ENCODE data around the gene SNX24. TPM values are rescaled to one million over a fixed set of nuclear protein-coding genes. Genes with fewer than 3 reads are reported as not detected.

The SNX24 gene
- total RNA-seq, 1 experiment from 2014 or later = 13.9 TPM

DNA sequence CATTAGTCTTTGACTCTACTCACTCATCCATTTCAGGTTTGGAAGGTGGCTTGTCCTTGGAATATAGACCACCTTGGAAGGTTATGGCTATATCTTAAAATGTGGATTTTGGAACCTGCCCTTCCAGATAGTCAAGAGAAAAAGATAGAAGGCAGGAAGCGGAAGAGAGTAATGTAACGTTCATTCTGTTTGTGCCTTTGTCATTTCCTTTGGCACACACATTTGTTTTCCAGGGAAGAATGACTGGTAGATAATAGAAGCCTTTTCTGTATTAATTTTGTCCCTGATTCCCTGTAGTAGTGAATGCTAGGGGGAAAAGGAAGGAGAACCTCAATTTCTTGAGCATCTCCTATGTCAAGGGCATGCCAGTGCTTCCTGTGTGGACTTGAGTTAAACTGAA is 136.4 kb downstream of the SNX24 start:
- no peak overlapping the region for H3K27ac ChIP-seq (ENCODE audit: insufficient read length, low read depth, low read length)
- H3T11ph ChIP-seq (ENCODE audit: low read length) = no peak overlapping the region
- no peaks in the 10 kb centered on the region for H4K20me1 ChIP-seq (ENCODE audit: control insufficient read depth, insufficient read depth, insufficient read length)
- Mint-ChIP-seq H3K9me3 (no peaks in the 10 kb centered on the region), H3K4me3 (no peak overlapping the region), H3K27me3 (ENCODE audit: low read depth) (no peaks in the 10 kb centered on the region), H3K4me1 (no peaks in the 10 kb centered on the region), H3K27ac (no peak overlapping the region), H3K36me3 (ENCODE audit: insufficient read depth in 1 of 3, low read depth in 3 of 3) (no peaks in the 10 kb centered on the region)
- H2BK120ac ChIP-seq (ENCODE audit: low read depth, low read length, poor library complexity, severe bottlenecking) = no peak overlapping the region
- H2BK20ac ChIP-seq (ENCODE audit: low read depth, low read length, poor library complexity, severe bottlenecking) = no peak overlapping the region
- TF ChIP-seq, protein P1, sequence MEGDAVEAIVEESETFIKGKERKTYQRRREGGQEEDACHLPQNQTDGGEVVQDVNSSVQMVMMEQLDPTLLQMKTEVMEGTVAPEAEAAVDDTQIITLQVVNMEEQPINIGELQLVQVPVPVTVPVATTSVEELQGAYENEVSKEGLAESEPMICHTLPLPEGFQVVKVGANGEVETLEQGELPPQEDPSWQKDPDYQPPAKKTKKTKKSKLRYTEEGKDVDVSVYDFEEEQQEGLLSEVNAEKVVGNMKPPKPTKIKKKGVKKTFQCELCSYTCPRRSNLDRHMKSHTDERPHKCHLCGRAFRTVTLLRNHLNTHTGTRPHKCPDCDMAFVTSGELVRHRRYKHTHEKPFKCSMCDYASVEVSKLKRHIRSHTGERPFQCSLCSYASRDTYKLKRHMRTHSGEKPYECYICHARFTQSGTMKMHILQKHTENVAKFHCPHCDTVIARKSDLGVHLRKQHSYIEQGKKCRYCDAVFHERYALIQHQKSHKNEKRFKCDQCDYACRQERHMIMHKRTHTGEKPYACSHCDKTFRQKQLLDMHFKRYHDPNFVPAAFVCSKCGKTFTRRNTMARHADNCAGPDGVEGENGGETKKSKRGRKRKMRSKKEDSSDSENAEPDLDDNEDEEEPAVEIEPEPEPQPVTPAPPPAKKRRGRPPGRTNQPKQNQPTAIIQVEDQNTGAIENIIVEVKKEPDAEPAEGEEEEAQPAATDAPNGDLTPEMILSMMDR (conservative IDR thresholded peaks at IDR 0.05) = no peak
- no peak overlapping the region for H3K4ac ChIP-seq (ENCODE audit: low read depth, low read length)
- no peak overlapping the region for H2BK15ac ChIP-seq (ENCODE audit: low read depth, low read length)
- DNase-seq = no peak
- no peaks in the 10 kb centered on the region for H3K4me1 ChIP-seq (ENCODE audit: insufficient read depth, low read length)
- no peak overlapping the region for H2AFZ ChIP-seq (ENCODE audit: low read length)
- H3K9ac ChIP-seq (ENCODE audit: extremely low read depth, insufficient read length, low read length) = no peak overlapping the region
- no peaks in the 10 kb centered on the region for H3K9me3 ChIP-seq (ENCODE audit: control insufficient read depth, low read depth, low read length)
- no peaks in the 10 kb centered on the region for H3K23me2 ChIP-seq (ENCODE audit: insufficient read length, low read depth, low read length, poor library complexity, severe bottlenecking)
- no peaks in the 10 kb centered on the region for H3K79me2 ChIP-seq (ENCODE audit: insufficient read depth, low read length)
- H3K23ac ChIP-seq (ENCODE audit: insufficient read length, low read depth, low read length) = no peak overlapping the region
- WGBS (ENCODE audit: extremely low coverage, insufficient read length, low lambda C conversion rate) = no CpG with 5 or more reads among the region's 2 CpGs
- H3K27me3 ChIP-seq (ENCODE audit: insufficient read depth, low read length) = no peaks in the 10 kb centered on the region
- H3K79me1 ChIP-seq (ENCODE audit: insufficient read depth, low read depth, low read length, poor library complexity, severe bottlenecking) = no peaks in the 10 kb centered on the region
- H3K56ac ChIP-seq (ENCODE audit: insufficient read length, low read depth, low read length) = no peak overlapping the region
- no peak overlapping the region for H4K91ac ChIP-seq (ENCODE audit: insufficient read length, low read depth, low read length)
- H2AK5ac ChIP-seq (ENCODE audit: insufficient read length, low read length) = no peak overlapping the region
- H3K18ac ChIP-seq (ENCODE audit: insufficient read length, low read depth, low read length) = no peak overlapping the region
- H4K8ac ChIP-seq (replicated peaks; ENCODE audit: insufficient read length, low read depth, low read length) = no peak overlapping the region
- H3K14ac ChIP-seq (ENCODE audit: insufficient read depth, low read length) = no peak overlapping the region
- H2BK5ac ChIP-seq (ENCODE audit: insufficient read length, low read length) = no peak overlapping the region
- H3K4me2 ChIP-seq (ENCODE audit: insufficient read depth, insufficient read length, low read length) = no peak overlapping the region
- no peak overlapping the region for H4K5ac ChIP-seq (ENCODE audit: insufficient read length, low read depth, low read length)
- no peak overlapping the region for H2BK12ac ChIP-seq (ENCODE audit: insufficient read length, low read depth, low read length)
